Body of pancreas (tissue), 4 donors: Measurements from ENCODE around the gene BABAM2.

ENCODE experiments used
- POLR2A ChIP-seq, 3 donors: fragments of 450-650 bp; IDR thresholded peaks; one replicate each; pipeline ENCODE4 v1.6.1; 2016; ENCODE audit warnings: antibody characterized with exemption in 3 of 3, mild to moderate bottlenecking in 2 of 3
- TF ChIP-seq, protein P1 (sequence below), 7 experiments: fragments of 450-650 bp in 4 of 7; fragments of 200-600 bp in 3 of 7; sonication (generic) in 3 of 7; IDR thresholded peaks; one replicate each; pipeline ENCODE4 v1.5.1; 2016 to 2019; ENCODE audit warnings: antibody characterized with exemption in 7 of 7

DNA sequence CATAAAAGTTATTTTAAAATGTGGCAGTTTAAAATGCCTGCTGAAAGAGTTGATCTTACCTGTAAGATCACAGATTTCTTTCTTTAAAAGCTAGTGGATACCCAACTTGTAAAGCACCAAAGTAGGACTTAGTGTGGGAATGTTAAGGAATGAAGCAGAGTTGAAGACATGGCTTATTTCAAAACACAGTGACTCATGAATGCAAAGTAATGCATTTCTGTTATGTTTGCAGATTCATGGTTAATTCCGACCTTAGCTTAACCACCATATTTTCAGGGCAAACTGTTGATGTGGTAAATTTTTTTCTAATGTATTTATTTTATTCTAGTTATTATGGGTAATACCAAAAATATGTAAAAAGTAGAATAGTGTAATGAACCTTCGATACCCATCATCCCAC lies 295.4 kb downstream of the BABAM2 start:
- no peak for TF ChIP-seq POLR2A (IDR thresholded peaks at IDR 0.05)
- TF ChIP-seq, protein P1, sequence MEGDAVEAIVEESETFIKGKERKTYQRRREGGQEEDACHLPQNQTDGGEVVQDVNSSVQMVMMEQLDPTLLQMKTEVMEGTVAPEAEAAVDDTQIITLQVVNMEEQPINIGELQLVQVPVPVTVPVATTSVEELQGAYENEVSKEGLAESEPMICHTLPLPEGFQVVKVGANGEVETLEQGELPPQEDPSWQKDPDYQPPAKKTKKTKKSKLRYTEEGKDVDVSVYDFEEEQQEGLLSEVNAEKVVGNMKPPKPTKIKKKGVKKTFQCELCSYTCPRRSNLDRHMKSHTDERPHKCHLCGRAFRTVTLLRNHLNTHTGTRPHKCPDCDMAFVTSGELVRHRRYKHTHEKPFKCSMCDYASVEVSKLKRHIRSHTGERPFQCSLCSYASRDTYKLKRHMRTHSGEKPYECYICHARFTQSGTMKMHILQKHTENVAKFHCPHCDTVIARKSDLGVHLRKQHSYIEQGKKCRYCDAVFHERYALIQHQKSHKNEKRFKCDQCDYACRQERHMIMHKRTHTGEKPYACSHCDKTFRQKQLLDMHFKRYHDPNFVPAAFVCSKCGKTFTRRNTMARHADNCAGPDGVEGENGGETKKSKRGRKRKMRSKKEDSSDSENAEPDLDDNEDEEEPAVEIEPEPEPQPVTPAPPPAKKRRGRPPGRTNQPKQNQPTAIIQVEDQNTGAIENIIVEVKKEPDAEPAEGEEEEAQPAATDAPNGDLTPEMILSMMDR (IDR thresholded peaks at IDR 0.05): no peak
